ENCODE data around the gene KCNMA1. TPM values are rescaled to one million over a fixed set of nuclear protein-coding genes. Genes with fewer than 3 reads are reported as not detected.

The KCNMA1 gene
- total RNA-seq, 4 donors from 2014 or later, result 4.6 to 10.5 (median 7.8) TPM

DNA sequence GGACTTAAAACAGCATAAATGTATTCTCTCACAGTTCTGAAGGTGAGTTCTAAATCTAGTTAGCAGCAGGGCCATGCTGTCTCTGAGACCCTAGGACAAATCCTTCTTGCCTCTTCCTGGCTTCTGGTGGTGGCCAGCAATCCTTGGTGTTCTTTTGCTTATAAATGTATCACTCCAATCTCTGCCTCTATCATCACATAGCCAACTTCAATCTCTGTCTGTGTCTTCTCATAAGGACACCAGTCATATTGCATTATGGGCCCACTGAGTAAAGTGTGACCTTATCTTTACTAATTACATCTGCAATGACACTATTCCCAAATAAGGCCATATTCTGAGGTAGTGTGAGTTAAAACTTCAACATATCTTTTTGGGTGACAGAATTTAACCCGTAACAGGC is 778.9 kb downstream of the KCNMA1 start:
- WGBS, result 94% methylated on average over 1 of the region's 1 CpG
- H3K4me3 ChIP-seq, result no peak overlapping the region
- DNase-seq (ENCODE audit: low spot score in 2 of 2), result no peak
- no peaks in the 10 kb centered on the region for H3K4me1 ChIP-seq
- no peaks in the 10 kb centered on the region for H3K27me3 ChIP-seq
- no peak overlapping the region for H3K27ac ChIP-seq
- H3K36me3 ChIP-seq, result no peaks in the 10 kb centered on the region
- TF ChIP-seq, protein P1, sequence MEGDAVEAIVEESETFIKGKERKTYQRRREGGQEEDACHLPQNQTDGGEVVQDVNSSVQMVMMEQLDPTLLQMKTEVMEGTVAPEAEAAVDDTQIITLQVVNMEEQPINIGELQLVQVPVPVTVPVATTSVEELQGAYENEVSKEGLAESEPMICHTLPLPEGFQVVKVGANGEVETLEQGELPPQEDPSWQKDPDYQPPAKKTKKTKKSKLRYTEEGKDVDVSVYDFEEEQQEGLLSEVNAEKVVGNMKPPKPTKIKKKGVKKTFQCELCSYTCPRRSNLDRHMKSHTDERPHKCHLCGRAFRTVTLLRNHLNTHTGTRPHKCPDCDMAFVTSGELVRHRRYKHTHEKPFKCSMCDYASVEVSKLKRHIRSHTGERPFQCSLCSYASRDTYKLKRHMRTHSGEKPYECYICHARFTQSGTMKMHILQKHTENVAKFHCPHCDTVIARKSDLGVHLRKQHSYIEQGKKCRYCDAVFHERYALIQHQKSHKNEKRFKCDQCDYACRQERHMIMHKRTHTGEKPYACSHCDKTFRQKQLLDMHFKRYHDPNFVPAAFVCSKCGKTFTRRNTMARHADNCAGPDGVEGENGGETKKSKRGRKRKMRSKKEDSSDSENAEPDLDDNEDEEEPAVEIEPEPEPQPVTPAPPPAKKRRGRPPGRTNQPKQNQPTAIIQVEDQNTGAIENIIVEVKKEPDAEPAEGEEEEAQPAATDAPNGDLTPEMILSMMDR (IDR thresholded peaks at IDR 0.05), result no peak
- TF ChIP-seq POLR2AphosphoS5 (IDR thresholded peaks at IDR 0.05) (no peak), POLR2A (IDR thresholded peaks at IDR 0.05) (no peak)
- no peaks in the 10 kb centered on the region for H3K9me3 ChIP-seq

DNA sequence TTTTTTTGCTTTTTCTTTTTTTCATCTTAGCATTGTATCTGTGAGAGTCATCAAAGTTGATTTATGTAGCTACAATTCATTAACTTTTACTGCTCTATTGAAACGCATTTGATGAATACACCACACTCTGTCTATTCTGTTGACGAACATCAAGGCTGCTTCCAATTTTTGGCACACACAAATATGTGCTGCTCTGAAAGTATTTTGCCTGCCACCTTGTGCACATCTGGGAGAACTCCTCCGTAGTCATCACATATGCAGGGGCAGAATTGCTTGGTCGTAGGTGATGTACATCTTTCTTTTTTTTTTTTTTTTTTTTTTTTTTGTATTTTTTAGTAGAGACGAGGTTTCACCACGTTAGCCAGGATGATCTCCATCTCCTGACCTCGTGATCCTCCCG is 796.8 kb downstream of the KCNMA1 start:
- Histone ChIP-seq H3K36me3 (no peaks in the 10 kb centered on the region), H3K9me3 (no peaks in the 10 kb centered on the region), H3K4me3 (no peak overlapping the region), H3K4me1 (peaks cover 3% of the 10 kb centered on the region), H3K27me3 (no peaks in the 10 kb centered on the region), H3K27ac (no peak overlapping the region)
- WGBS, result 75% methylated on average over 8 of the region's 8 CpGs
- no peak for DNase-seq (ENCODE audit: low spot score in 2 of 2)
- TF ChIP-seq EP300 (IDR thresholded peaks at IDR 0.05), result no peak
- no peak for TF ChIP-seq POLR2AphosphoS5 (IDR thresholded peaks at IDR 0.05)
- TF ChIP-seq POLR2A (IDR thresholded peaks at IDR 0.05), result no peak
- TF ChIP-seq, protein P1 (IDR thresholded peaks at IDR 0.05), result no peak

DNA sequence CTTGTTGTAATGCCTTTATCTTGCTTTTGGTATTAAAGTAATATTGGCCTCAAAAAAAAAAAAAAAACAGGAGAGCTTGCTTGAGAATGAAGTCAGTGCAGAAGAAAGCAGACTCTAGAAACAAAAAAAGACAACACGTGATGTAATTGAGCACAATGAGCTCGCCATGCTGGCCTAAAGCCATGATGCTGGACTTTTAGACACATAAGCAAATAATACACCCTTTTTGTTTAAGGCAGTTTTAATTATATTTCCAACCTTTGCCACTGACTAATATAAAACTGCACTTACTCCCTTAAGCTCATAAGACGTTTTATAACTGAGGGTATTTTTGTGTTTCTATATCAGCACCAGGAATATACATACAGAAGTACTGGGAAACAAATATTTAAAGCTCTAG is 798.3 kb downstream of the KCNMA1 start:
- Histone ChIP-seq H3K27ac (no peak overlapping the region), H3K27me3 (no peaks in the 10 kb centered on the region), H3K4me3 (no peak overlapping the region), H3K9me3 (no peaks in the 10 kb centered on the region), H3K36me3 (no peaks in the 10 kb centered on the region), H3K4me1 (peaks cover 3% of the 10 kb centered on the region)
- WGBS, result 29% methylated on average over 3 of the region's 3 CpGs
- TF ChIP-seq POLR2A (IDR thresholded peaks at IDR 0.05), result no peak
- no peak for TF ChIP-seq POLR2AphosphoS5 (IDR thresholded peaks at IDR 0.05)
- TF ChIP-seq, protein P1 (IDR thresholded peaks at IDR 0.05), result no peak
- TF ChIP-seq EP300 (IDR thresholded peaks at IDR 0.05), result no peak
- no peak for DNase-seq (ENCODE audit: low spot score in 2 of 2)

DNA sequence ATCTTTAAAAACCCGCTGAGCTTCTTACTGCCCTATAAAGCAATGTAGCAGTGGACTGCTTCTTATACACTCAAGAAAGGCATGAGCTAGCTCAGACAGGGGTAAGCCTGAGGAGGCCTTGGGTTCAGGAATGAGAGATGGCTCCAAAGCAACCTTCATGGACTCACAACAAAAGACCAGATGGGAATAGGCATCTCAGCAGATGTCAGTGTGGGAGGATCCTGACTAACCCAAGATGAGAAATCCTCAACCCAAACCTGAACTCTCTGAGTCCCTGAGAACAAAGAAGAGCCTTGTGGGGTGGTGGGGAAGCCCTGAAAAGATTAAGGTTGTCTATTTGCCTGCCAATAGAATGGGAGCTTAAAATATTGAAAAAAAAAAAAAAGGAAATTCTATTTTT is 807.4 kb downstream of the KCNMA1 start:
- H3K27ac ChIP-seq, result no peak overlapping the region
- WGBS, result 88% methylated on average over 1 of the region's 1 CpG
- H3K4me1 ChIP-seq, result no peaks in the 10 kb centered on the region
- no peaks in the 10 kb centered on the region for H3K9me3 ChIP-seq
- H3K4me3 ChIP-seq, result no peak overlapping the region
- TF ChIP-seq EP300 (IDR thresholded peaks at IDR 0.05), result no peak
- no peak for TF ChIP-seq POLR2A (IDR thresholded peaks at IDR 0.05)
- TF ChIP-seq, protein P1 (IDR thresholded peaks at IDR 0.05), result no peak
- TF ChIP-seq POLR2AphosphoS5 (IDR thresholded peaks at IDR 0.05), result no peak
- DNase-seq (ENCODE audit: low spot score in 2 of 2), result no peak
- H3K36me3 ChIP-seq, result no peaks in the 10 kb centered on the region
- no peaks in the 10 kb centered on the region for H3K27me3 ChIP-seq

DNA sequence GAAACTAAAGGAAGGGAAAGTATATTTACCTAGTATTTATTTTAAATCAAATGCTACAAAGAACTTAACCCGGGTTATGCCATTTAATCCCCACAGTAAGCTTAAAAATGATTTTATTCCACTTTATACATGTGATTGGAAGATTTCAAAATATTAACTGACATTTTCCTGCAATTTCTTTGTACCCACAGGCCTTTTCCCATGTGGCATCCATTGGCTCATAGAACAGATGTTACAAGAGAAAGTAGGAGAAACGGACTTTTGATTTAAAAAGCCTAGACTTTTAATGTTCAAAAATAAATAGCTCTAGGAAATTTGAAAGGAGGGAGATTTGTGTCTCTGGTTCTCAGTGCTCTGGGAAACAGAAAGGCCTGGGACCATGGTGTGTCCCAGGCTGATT is 807.9 kb downstream of the KCNMA1 start:
- TF ChIP-seq POLR2AphosphoS5 (IDR thresholded peaks at IDR 0.05) (no peak), POLR2A (IDR thresholded peaks at IDR 0.05) (no peak), EP300 (IDR thresholded peaks at IDR 0.05) (no peak)
- TF ChIP-seq, protein P1 (IDR thresholded peaks at IDR 0.05), result no peak
- Histone ChIP-seq H3K4me1 (no peaks in the 10 kb centered on the region), H3K27ac (no peak overlapping the region), H3K9me3 (no peaks in the 10 kb centered on the region), H3K36me3 (no peaks in the 10 kb centered on the region), H3K4me3 (no peak overlapping the region), H3K27me3 (no peaks in the 10 kb centered on the region)
- 40% methylated on average over 2 of the region's 2 CpGs for WGBS
- no peak for DNase-seq (ENCODE audit: low spot score in 2 of 2)
